Stimulated activated naive CD8-positive, alpha-beta T cell treated with anti-CD3 and anti-CD28 coated beads, Interleukin-15, Interleukin-2, amounts not matched to agents 100 ng/mL and 50 ng/mL, for 24 hours (primary cell): Measurements from ENCODE around the gene CUL3.
"Not testable (repeated sequence)": the region's sequence is repeated elsewhere in the genome, so short reads cannot be mapped to it uniquely, and the experiment has no call there.

Source experiments
- H3K27ac Mint-ChIP-seq: one replicate; pipeline ENCODE4 v1.8.0; 2021; ENCODE audit warnings: mild to moderate bottlenecking, mixed read lengths
- H3K27me3 Mint-ChIP-seq: one replicate; pipeline ENCODE4 v1.8.0; 2021; ENCODE audit warnings: mixed read lengths
- H3K36me3 Mint-ChIP-seq: one replicate; pipeline ENCODE4 v1.8.0; 2021; ENCODE audit warnings: low read depth, mixed read lengths
- H3K4me1 Mint-ChIP-seq: one replicate; pipeline ENCODE4 v1.8.0; 2021; ENCODE audit warnings: low read depth, mixed read lengths
- H3K4me3 Mint-ChIP-seq: one replicate; pipeline ENCODE4 v1.8.0; 2021; ENCODE audit warnings: mild to moderate bottlenecking, mixed read lengths
- H3K9me3 Mint-ChIP-seq: one replicate; pipeline ENCODE4 v1.8.0; 2021; ENCODE audit warnings: mixed read lengths

Gene CUL3

GRCh38 chr2:224594840-224595239 lies 9.7 kb upstream of the CUL3 start:
- H3K27ac Mint-ChIP-seq: no peak overlapping the region
- H3K4me3 Mint-ChIP-seq: no peak overlapping the region
- H3K9me3 Mint-ChIP-seq: no peaks in the 10 kb centered on the region

GRCh38 chr2:224591220-224591619 lies 6.1 kb upstream of the CUL3 start:
- peaks cover 6% of the 10 kb centered on the region for H3K27me3 Mint-ChIP-seq
- H3K9me3 Mint-ChIP-seq: no peaks in the 10 kb centered on the region
- peaks cover 5% of the 10 kb centered on the region for H3K4me1 Mint-ChIP-seq
- H3K4me3 Mint-ChIP-seq: no peak overlapping the region
- no peaks in the 10 kb centered on the region for H3K36me3 Mint-ChIP-seq
- no peak overlapping the region for H3K27ac Mint-ChIP-seq

More at GRCh38 chr2:224594840-224595239, 9.7 kb upstream of the CUL3 start:
- no peaks in the 10 kb centered on the region for H3K4me1 Mint-ChIP-seq
- H3K36me3 Mint-ChIP-seq: no peaks in the 10 kb centered on the region
- H3K27me3 Mint-ChIP-seq: peaks cover 6% of the 10 kb centered on the region

GRCh38 chr2:224586127-224586695 lies 1.0 kb upstream of the CUL3 start:
- no peaks in the 10 kb centered on the region for H3K27me3 Mint-ChIP-seq
- H3K27ac Mint-ChIP-seq: peak overlapping the region; percentile 88
- H3K4me1 Mint-ChIP-seq: peaks cover 29% of the 10 kb centered on the region
- no peaks in the 10 kb centered on the region for H3K9me3 Mint-ChIP-seq
- H3K4me3 Mint-ChIP-seq: peak overlapping the region; percentile 91
- H3K36me3 Mint-ChIP-seq: peaks cover 23% of the 10 kb centered on the region

- H3K9me3 Mint-ChIP-seq: no peaks in the 10 kb centered on the region
- no peaks in the 10 kb centered on the region for H3K27me3 Mint-ChIP-seq
- peaks cover 43% of the 10 kb centered on the region for H3K4me1 Mint-ChIP-seq
- peak overlapping the region; percentile 82 for H3K27ac Mint-ChIP-seq
- peaks cover 33% of the 10 kb centered on the region for H3K36me3 Mint-ChIP-seq
- peak overlapping the region; percentile 91 for H3K4me3 Mint-ChIP-seq
Observed at GRCh38 chr2:224584785-224585210, 365 bp downstream of the CUL3 start.

- Mint-ChIP-seq H3K4me1 (peaks cover 48% of the 10 kb centered on the region), H3K9me3 (no peaks in the 10 kb centered on the region), H3K27ac (peak overlapping the region; percentile 97), H3K27me3 (no peaks in the 10 kb centered on the region), H3K36me3 (peaks cover 38% of the 10 kb centered on the region), H3K4me3 (peak overlapping the region; percentile 99)
Observed at GRCh38 chr2:224584111-224584784, 915 bp downstream of the CUL3 start.

GRCh38 chr2:224583033-224583432 lies 2.1 kb downstream of the CUL3 start:
- not testable (repeated sequence) for H3K9me3 Mint-ChIP-seq, H3K27me3 Mint-ChIP-seq
- Mint-ChIP-seq H3K36me3 (peaks cover 39% of the 10 kb centered on the region), H3K4me1 (peaks cover 60% of the 10 kb centered on the region), H3K27ac (peak overlapping the region; percentile 31), H3K4me3 (peak overlapping the region; percentile 99)

- H3K27me3 Mint-ChIP-seq: no peaks in the 10 kb centered on the region
- no peaks in the 10 kb centered on the region for H3K9me3 Mint-ChIP-seq
- H3K36me3 Mint-ChIP-seq: peaks cover 39% of the 10 kb centered on the region
- peak overlapping the region; percentile 8 for H3K4me3 Mint-ChIP-seq
- H3K4me1 Mint-ChIP-seq: peaks cover 80% of the 10 kb centered on the region
- no peak overlapping the region for H3K27ac Mint-ChIP-seq
Observed at GRCh38 chr2:224580248-224580647, 4.9 kb downstream of the CUL3 start.

GRCh38 chr2:224579411-224579810 lies 5.8 kb downstream of the CUL3 start:
- peaks cover 39% of the 10 kb centered on the region for H3K36me3 Mint-ChIP-seq
- H3K4me3 Mint-ChIP-seq: peak overlapping the region; percentile 8
- H3K9me3 Mint-ChIP-seq: no peaks in the 10 kb centered on the region
- H3K27me3 Mint-ChIP-seq: no peaks in the 10 kb centered on the region
- H3K27ac Mint-ChIP-seq: peak overlapping the region; percentile 23
- H3K4me1 Mint-ChIP-seq: peaks cover 88% of the 10 kb centered on the region

GRCh38 chr2:224577541-224577940 lies 7.6 kb downstream of the CUL3 start:
- Mint-ChIP-seq H3K9me3 (no peaks in the 10 kb centered on the region), H3K4me3 (no peak overlapping the region), H3K27ac (no peak overlapping the region), H3K4me1 (peaks cover 88% of the 10 kb centered on the region), H3K36me3 (peaks cover 22% of the 10 kb centered on the region), H3K27me3 (no peaks in the 10 kb centered on the region)

GRCh38 chr2:224576088-224576715 lies 9.0 kb downstream of the CUL3 start:
- peaks cover 17% of the 10 kb centered on the region for H3K36me3 Mint-ChIP-seq

GRCh38 chr2:224574423-224575084 lies 10.6 kb downstream of the CUL3 start:
- peak overlapping the region; percentile 44 for H3K4me3 Mint-ChIP-seq
- peak overlapping the region; percentile 38 for H3K27ac Mint-ChIP-seq
- H3K9me3 Mint-ChIP-seq: no peaks in the 10 kb centered on the region
- no peaks in the 10 kb centered on the region for H3K27me3 Mint-ChIP-seq
- peaks cover 92% of the 10 kb centered on the region for H3K4me1 Mint-ChIP-seq
- peaks cover 4% of the 10 kb centered on the region for H3K36me3 Mint-ChIP-seq

More at GRCh38 chr2:224576088-224576715, 9.0 kb downstream of the CUL3 start:
- Mint-ChIP-seq H3K27ac (peak overlapping the region; percentile 9), H3K27me3 (no peaks in the 10 kb centered on the region), H3K9me3 (no peaks in the 10 kb centered on the region), H3K4me3 (peak overlapping the region; percentile 8), H3K4me1 (peaks cover 93% of the 10 kb centered on the region)

GRCh38 chr2:224573724-224574123 lies 11.4 kb downstream of the CUL3 start:
- no peaks in the 10 kb centered on the region for H3K9me3 Mint-ChIP-seq
- H3K27ac Mint-ChIP-seq: no peak overlapping the region
- H3K27me3 Mint-ChIP-seq: no peaks in the 10 kb centered on the region
- no peaks in the 10 kb centered on the region for H3K36me3 Mint-ChIP-seq
- no peak overlapping the region for H3K4me3 Mint-ChIP-seq
- peaks cover 91% of the 10 kb centered on the region for H3K4me1 Mint-ChIP-seq

- H3K36me3 Mint-ChIP-seq: peaks cover 9% of the 10 kb centered on the region
- peaks cover 5% of the 10 kb centered on the region for H3K9me3 Mint-ChIP-seq
- no peaks in the 10 kb centered on the region for H3K27me3 Mint-ChIP-seq
- no peak overlapping the region for H3K4me3 Mint-ChIP-seq
- H3K4me1 Mint-ChIP-seq: peaks cover 89% of the 10 kb centered on the region
- no peak overlapping the region for H3K27ac Mint-ChIP-seq
Observed at GRCh38 chr2:224572338-224572737, 12.8 kb downstream of the CUL3 start.

GRCh38 chr2:224570328-224570993 lies 14.7 kb downstream of the CUL3 start:
- Mint-ChIP-seq H3K4me1 (peaks cover 71% of the 10 kb centered on the region), H3K9me3 (peaks cover 8% of the 10 kb centered on the region), H3K4me3 (no peak overlapping the region), H3K36me3 (peaks cover 28% of the 10 kb centered on the region), H3K27ac (peak overlapping the region; percentile 65), H3K27me3 (no peaks in the 10 kb centered on the region)
